H7 (cell line): ENCODE data around the gene UBE3C. TPM values are rescaled to one million over a fixed set of nuclear protein-coding genes. Genes with fewer than 3 reads are reported as not detected.
A peak's percentile ranks its signal among the peaks of the same experiment; 100 is the strongest.
"Not testable (repeated sequence)": the region's sequence is repeated elsewhere in the genome, so short reads cannot be mapped to it uniquely, and the experiment has no call there.

Source experiments
- DNase-seq: peaks from one replicate; pipeline ENCODE4 v3.0.0; 2012
- H3K27me3 ChIP-seq: 2 replicates; pipeline ENCODE4 v1.6.0; 2011; ENCODE audit warnings: mild to moderate bottlenecking, low read length; ENCODE audit not compliant: control insufficient read depth, insufficient read depth
- H3K36me3 ChIP-seq: replicated peaks from 2 replicates; pipeline ENCODE4 v1.5.1; 2011; ENCODE audit warnings: low read length; ENCODE audit not compliant: control insufficient read depth, insufficient read depth
- H3K4me3 ChIP-seq: 2 replicates; pipeline ENCODE4 v1.5.1; 2011; ENCODE audit warnings: low read depth, mild to moderate bottlenecking, control low read depth, low read length, moderate library complexity; ENCODE audit not compliant: insufficient read depth
- total RNA-seq: library from RNA; depleted of rRNA; stranded (reverse); fragments of >200 nt; shearing (Covaris generic); gene quantifications from 2 replicates; pipeline ENCODE4 v1.2.3, GENCODE V29; 2014

Gene UBE3C
- total RNA-seq, 1 experiment from 2014 or later, result 69.0 TPM

- Histone ChIP-seq H3K36me3 (peaks cover 14% of the 10 kb centered on the region), H3K27me3 (no peaks in the 10 kb centered on the region), H3K4me3 (no peak overlapping the region)
- DNase-seq, result no peak
Measured at GRCh38 chr7:157141525-157142060, 2.9 kb downstream of the UBE3C start.

- peaks cover 14% of the 10 kb centered on the region for H3K36me3 ChIP-seq
- no peaks in the 10 kb centered on the region for H3K27me3 ChIP-seq
- no peak for DNase-seq
- H3K4me3 ChIP-seq, result no peak overlapping the region
Measured at GRCh38 chr7:157143788-157144187, 5.1 kb downstream of the UBE3C start.

- Histone ChIP-seq H3K36me3 (no peaks in the 10 kb centered on the region), H3K27me3 (no peaks in the 10 kb centered on the region), H3K4me3 (no peak overlapping the region)
- no peak for DNase-seq
Measured at GRCh38 chr7:157149317-157149716, 10.6 kb downstream of the UBE3C start.

- peak; percentile 61 for DNase-seq
- H3K36me3 ChIP-seq, result no peaks in the 10 kb centered on the region
- H3K4me3 ChIP-seq, result no peak overlapping the region
- H3K27me3 ChIP-seq, result no peaks in the 10 kb centered on the region
Measured at GRCh38 chr7:157150882-157151281, 12.2 kb downstream of the UBE3C start.

- no peaks in the 10 kb centered on the region for H3K36me3 ChIP-seq
- H3K4me3 ChIP-seq, result no peak overlapping the region
- no peak for DNase-seq
- H3K27me3 ChIP-seq, result no peaks in the 10 kb centered on the region
Measured at GRCh38 chr7:157151626-157152339, 13.1 kb downstream of the UBE3C start.

GRCh38 chr7:157152391-157152937 lies 13.7 kb downstream of the UBE3C start:
- no peaks in the 10 kb centered on the region for H3K36me3 ChIP-seq
- no peaks in the 10 kb centered on the region for H3K27me3 ChIP-seq
- DNase-seq, result no peak
- H3K4me3 ChIP-seq, result no peak overlapping the region

GRCh38 chr7:157153260-157153659 lies 14.5 kb downstream of the UBE3C start:
- no peaks in the 10 kb centered on the region for H3K36me3 ChIP-seq
- H3K27me3 ChIP-seq, result no peaks in the 10 kb centered on the region
- no peak overlapping the region for H3K4me3 ChIP-seq
- DNase-seq, result no peak

GRCh38 chr7:157155959-157156358 lies 17.2 kb downstream of the UBE3C start:
- H3K27me3 ChIP-seq, result no peaks in the 10 kb centered on the region
- no peak overlapping the region for H3K4me3 ChIP-seq
- H3K36me3 ChIP-seq, result no peaks in the 10 kb centered on the region
- DNase-seq, result no peak

- no peaks in the 10 kb centered on the region; the same call in 1 of the 2 replicates for H3K36me3 ChIP-seq
- no peak overlapping the region for H3K4me3 ChIP-seq
- no peak for DNase-seq
- H3K27me3 ChIP-seq, result no peaks in the 10 kb centered on the region
Measured at GRCh38 chr7:157158400-157158799, 19.7 kb downstream of the UBE3C start.

- not testable (repeated sequence) for H3K36me3 ChIP-seq, H3K4me3 ChIP-seq, H3K27me3 ChIP-seq, DNase-seq
Measured at GRCh38 chr7:157159537-157159936, 20.8 kb downstream of the UBE3C start.

GRCh38 chr7:157160433-157160832 lies 21.7 kb downstream of the UBE3C start:
- H3K27me3 ChIP-seq, result no peaks in the 10 kb centered on the region
- H3K4me3 ChIP-seq, result no peak overlapping the region
- no peaks in the 10 kb centered on the region; the same call in none of the 2 replicates for H3K36me3 ChIP-seq
- no peak for DNase-seq

GRCh38 chr7:157165987-157166386 lies 27.3 kb downstream of the UBE3C start:
- DNase-seq, result no peak
- Histone ChIP-seq H3K36me3 (peaks cover 5% of the 10 kb centered on the region), H3K4me3 (no peak overlapping the region), H3K27me3 (no peaks in the 10 kb centered on the region)

- Histone ChIP-seq H3K36me3 (peaks cover 11% of the 10 kb centered on the region), H3K27me3 (no peaks in the 10 kb centered on the region), H3K4me3 (no peak overlapping the region)
- DNase-seq, result no peak
Measured at GRCh38 chr7:157168571-157168970, 29.8 kb downstream of the UBE3C start.

GRCh38 chr7:157176771-157177170 lies 38.0 kb downstream of the UBE3C start:
- Histone ChIP-seq H3K4me3 (no peak overlapping the region), H3K27me3 (no peaks in the 10 kb centered on the region), H3K36me3 (peaks cover 27% of the 10 kb centered on the region)
- no peak for DNase-seq

- Histone ChIP-seq H3K36me3 (peaks cover 30% of the 10 kb centered on the region), H3K27me3 (no peaks in the 10 kb centered on the region), H3K4me3 (no peak overlapping the region)
- no peak for DNase-seq
Measured at GRCh38 chr7:157177333-157177982, 38.7 kb downstream of the UBE3C start.
